Adrenal gland (tissue), 12 donors: ENCODE data around the gene PLEKHO2. TPM values are rescaled to one million over a fixed set of nuclear protein-coding genes. Genes with fewer than 3 reads are reported as not detected.

Experiments used
- DNase-seq, 7 donors: peaks; one replicate each; pipeline ENCODE4 v3.0.0-alpha.2; 2019 to 2020
- H3K27ac ChIP-seq, 5 donors: fragments of 200-600 bp; sonication (generic) in 4 of 5; 1 replicate in 3 of 5; 2 replicates in 2 of 5; pipeline versions ENCODE4 v1.5.1 to v1.8.0; 2016 to 2020; ENCODE audit warnings: mild to moderate bottlenecking in 1 of 5
- H3K27me3 ChIP-seq: fragments of 200-600 bp; 2 replicates; pipeline ENCODE4 v1.8.0; 2021
- H3K36me3 ChIP-seq, 2 donors: fragments of 200-600 bp; replicated peaks in 1 of 2; 1 replicate in 1 of 2; 2 replicates in 1 of 2; pipeline versions ENCODE4 v1.5.1 to v1.8.0; 2018 to 2022
- H3K4me1 ChIP-seq, 2 donors: fragments of 200-600 bp; replicated peaks in 1 of 2; 1 replicate in 1 of 2; 2 replicates in 1 of 2; pipeline versions ENCODE4 v1.5.1 to v1.8.0; 2018 to 2021
- H3K4me3 ChIP-seq, 4 donors: fragments of 200-600 bp; sonication (generic) in 3 of 4; one replicate each; pipeline ENCODE4 v1.5.1; 2016 to 2018
- H3K9me3 ChIP-seq, 3 donors: fragments of 200-600 bp; sonication (generic) in 1 of 3; replicated peaks in 1 of 3; 1 replicate in 2 of 3; 2 replicates in 1 of 3; pipeline versions ENCODE4 v1.5.1 to v1.8.0; 2016 to 2021
- CTCF ChIP-seq, 6 experiments: fragments of 450-650 bp in 4 of 6; fragments of 200-600 bp in 2 of 6; sonication (generic) in 1 of 6; IDR thresholded peaks; 1 replicate in 5 of 6; 2 replicates in 1 of 6; pipeline versions ENCODE4 v1.5.1 to v1.8.0; 2016 to 2021; ENCODE audit warnings: antibody characterized with exemption in 6 of 6, mild to moderate bottlenecking in 2 of 6, moderate library complexity in 1 of 6
- POLR2A ChIP-seq, 2 donors: fragments of 450-650 bp; IDR thresholded peaks; one replicate each; pipeline ENCODE4 v1.6.1; 2017; ENCODE audit warnings: antibody characterized with exemption in 2 of 2, mild to moderate bottlenecking in 2 of 2, moderate library complexity in 1 of 2
- WGBS, 4 donors: extraction: QIAGEN DNeasy Blood & Tissue Kit in 2 of 4; methylation state at CpG; one replicate each; pipeline versions ENCODE4 v1.1.5 to v1.1.7; 2013 to 2017; 5-methylcytosine and 5-hydroxymethylcytosine counted together
- intact Hi-C, 2 donors: fragments of 100-400 bp; cut with DNase I; formaldehyde crosslinking; loops; one replicate each; pipeline versions ENCODE4 v1.14.1 to v1.15.0; 2022 to 2023
- polyA plus RNA-seq, 3 donors: library from polyadenylated mRNA; stranded (reverse); fragments of 200-250 nt in 2 of 3; fragments of 350-450 nt in 1 of 3; fragmentation: Illumina TruSeq in 1 of 3; extraction: RNeasy Lipid Tissue Mini Kit (QIAGEN cat#74804) in 1 of 3; gene quantifications; one replicate each; pipeline ENCODE4 v1.2.3, GENCODE V29; 2013 to 2014
- total RNA-seq, 9 donors: library from RNA; depleted of rRNA in 4 of 9; stranded (reverse); fragments of >200 nt in 4 of 9; fragments of 120-200 nt in 1 of 9; fragmentation: NEBNext Ultra II Directional in 1 of 9; extraction: Animal tissue kit (Norgen Biotek cat#: 25700) in 1 of 9; gene quantifications; one replicate each; pipeline versions ENCODE4 v1.1.0 to v1.2.4, GENCODE V29; 2013 to 2023
- donor health status: healthy with polysubstance abuse.
- donor health status: Bipolar disorder and iron deficiency.
- donor health status: DM: yes; HTN: yes; CAD: no.
- donor health status: DM: no; HTN: no; CAD: no.
- donor health status: DM: no; HTN: no; CAD: no.
- donor health status: DM: yes; HTN: yes; CAD: no.

The PLEKHO2 gene
- total and polyA plus RNA-seq, 12 donors: 11.7 to 62.9 (median 48.5) TPM

DNA sequence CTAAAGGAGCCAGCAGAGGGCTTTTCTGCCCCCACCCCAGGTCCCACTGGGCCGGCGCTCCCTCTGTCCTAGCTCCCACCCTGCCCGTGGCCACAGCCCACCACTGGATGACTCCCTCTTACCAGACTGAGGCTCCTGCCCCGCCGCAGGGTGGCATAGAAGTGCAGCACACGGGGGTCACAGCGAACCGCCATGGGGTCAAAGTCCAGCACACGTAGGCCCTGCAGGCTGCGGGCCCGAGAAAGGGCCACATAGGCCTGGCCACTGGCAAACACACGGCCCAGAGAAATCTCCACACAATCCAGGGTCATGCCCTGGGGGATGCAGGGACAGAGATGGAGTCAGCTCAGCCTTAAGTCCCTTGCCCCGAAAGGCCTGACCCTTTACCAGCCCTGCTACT lies 25.3 kb upstream of the PLEKHO2 start:
- Histone ChIP-seq H3K27ac (no peak overlapping the region), H3K4me3 (no peak overlapping the region), H3K27me3 (no peaks in the 10 kb centered on the region), H3K9me3 (no peaks in the 10 kb centered on the region), H3K4me1 (peaks cover 4 to 6% of the 10 kb centered on the region in 2 donors), H3K36me3 (no peaks in the 10 kb centered on the region)
- no peak for DNase-seq
- TF ChIP-seq POLR2A (IDR thresholded peaks at IDR 0.05) (no peak), CTCF (IDR thresholded peaks at IDR 0.05) (no peak)
- WGBS, 4 donors: 87 to 100% (median 91%) methylated on average over 1 to 13 of the region's 13 CpGs
- intact Hi-C loops: no loop called here

- no peak for DNase-seq
- H3K4me3 ChIP-seq: peak overlapping the region in 1 of 4 donors; percentile 65
- intact Hi-C loops: no loop called here
- peak overlapping the region in 1 of 5 donors; percentile 85 for H3K27ac ChIP-seq
- H3K4me1 ChIP-seq: peaks cover 18 to 20% of the 10 kb centered on the region in 2 donors
- H3K27me3 ChIP-seq: no peaks in the 10 kb centered on the region
- H3K9me3 ChIP-seq: no peaks in the 10 kb centered on the region
- H3K36me3 ChIP-seq: no peaks in the 10 kb centered on the region
- no peak for TF ChIP-seq POLR2A (IDR thresholded peaks at IDR 0.05)
- TF ChIP-seq CTCF (IDR thresholded peaks at IDR 0.05): no peak
- 3 to 8% (median 6%) methylated on average over 7 to 17 of the region's 17 CpGs for WGBS, 4 donors
These were observed 16.7 kb upstream of the PLEKHO2 start for GRCh38 chr15:64824929-64825430.

GRCh38 chr15:64825431-64826294 lies 16.1 kb upstream of the PLEKHO2 start, which contains the start of gene PIF1:
TSS of gene PIF1 (minus strand) at chr15:64825647. CDS start at chr15:64824335, 1,312 bp downstream.
- peak; percentile 91 to 98 (median 96) for DNase-seq
- H3K4me3 ChIP-seq: peak within 1 kb of the TSS in 2 of 4 donors; percentile 4 to 65
- H3K27me3 ChIP-seq: no peaks in the 10 kb centered on the region
- H3K27ac ChIP-seq: peak within 1 kb of the TSS in 2 of 5 donors; percentile 68 to 85
- H3K4me1 ChIP-seq: peaks cover 18 to 20% of the 10 kb centered on the region in 2 donors
- H3K36me3 ChIP-seq: no peaks in the 10 kb centered on the region
- intact Hi-C loops: no loop called here
- peak in 1 of 2 donors; percentile 89 for TF ChIP-seq POLR2A (IDR thresholded peaks at IDR 0.05)
- TF ChIP-seq CTCF (IDR thresholded peaks at IDR 0.05): no peak
- H3K9me3 ChIP-seq: no peaks in the 10 kb centered on the region
- 2 to 4% (median 3%) methylated on average over 25 to 35 of the region's 35 CpGs for WGBS, 4 donors

DNA sequence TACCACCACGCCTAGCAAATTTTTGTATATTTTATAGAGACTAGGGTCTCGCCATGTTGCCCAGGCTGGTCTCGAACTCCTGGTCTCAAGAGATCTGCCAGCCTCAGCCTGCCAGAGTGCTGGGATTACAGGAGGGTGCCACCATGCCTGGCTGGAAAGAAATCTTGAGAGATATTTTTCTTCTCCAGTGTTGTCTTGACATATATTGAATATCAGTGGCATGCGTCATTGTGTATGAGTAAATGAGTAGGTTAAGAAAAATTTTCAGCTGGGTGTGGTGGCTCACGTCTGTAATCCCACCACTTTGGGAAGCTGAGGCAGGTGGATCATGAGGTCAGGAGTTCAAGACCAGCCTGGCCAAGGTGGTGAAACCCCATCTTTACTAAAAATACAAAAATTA lies 12.7 kb upstream of the PLEKHO2 start:
- 88 to 97% (median 93%) methylated on average over 5 of the region's 5 CpGs for WGBS, 4 donors
- Histone ChIP-seq H3K4me3 (no peak overlapping the region), H3K27me3 (no peaks in the 10 kb centered on the region), H3K4me1 (peaks cover 12% of the 10 kb centered on the region in 2 donors), H3K27ac (no peak overlapping the region), H3K9me3 (no peaks in the 10 kb centered on the region), H3K36me3 (no peaks in the 10 kb centered on the region)
- intact Hi-C loops: no loop called here
- DNase-seq: no peak
- TF ChIP-seq POLR2A (IDR thresholded peaks at IDR 0.05): no peak
- no peak for TF ChIP-seq CTCF (IDR thresholded peaks at IDR 0.05)
